Hematopoietic multipotent progenitor cell treated with erythropoietin and hydrocortisone succinate and interleukin-3 and kit ligand, for 6 days (in vitro differentiated cells): ENCODE results near the gene ZNF616.
A peak's percentile ranks its signal among the peaks of the same experiment; 100 is the strongest.
"Not testable (repeated sequence)": the region's sequence is repeated elsewhere in the genome, so short reads cannot be mapped to it uniquely, and the experiment has no call there.

Experiments used
- DNase-seq: peaks from one replicate; pipeline ENCODE4 v3.0.0-alpha.2; 2015

The ZNF616 gene

GRCh38 chr19:52102782-52103181 lies 37.0 kb downstream of the ZNF616 start:
- no peak for DNase-seq

GRCh38 chr19:52101866-52102562 lies 37.7 kb downstream of the ZNF616 start:
- no peak for DNase-seq

GRCh38 chr19:52099497-52100138 lies 40.1 kb downstream of the ZNF616 start:
- no peak for DNase-seq

GRCh38 chr19:52096416-52096815 lies 43.3 kb downstream of the ZNF616 start:
- not testable (repeated sequence) for DNase-seq

- DNase-seq = peak; percentile 94
These were observed 44.3 kb downstream of the ZNF616 start, which contains the start of gene ZNF841 for GRCh38 chr19:52095172-52096014. ZNF841 (minus strand) TSS chr19:52095765; CDS start chr19:52084801, 10,964 bp downstream.

- peak; percentile 10 for DNase-seq
These were observed 45.1 kb downstream of the ZNF616 start for GRCh38 chr19:52094526-52095130.

- DNase-seq = no peak
These were observed 53.3 kb downstream of the ZNF616 start for GRCh38 chr19:52086481-52086880.

- DNase-seq = no peak
These were observed 69.2 kb downstream of the ZNF616 start for GRCh38 chr19:52070496-52070895.

GRCh38 chr19:52069653-52070052 lies 70.1 kb downstream of the ZNF616 start:
- DNase-seq = no peak

- no peak for DNase-seq
These were observed 73.4 kb downstream of the ZNF616 start for GRCh38 chr19:52066258-52066863.

- DNase-seq = no peak
These were observed 74.3 kb downstream of the ZNF616 start for GRCh38 chr19:52065399-52065798.
